ENCODE data around the gene PMP22.
"Not testable (repeated sequence)": the region's sequence is repeated elsewhere in the genome, so short reads cannot be mapped to it uniquely, and the experiment has no call there.

The PMP22 gene

GRCh38 chr17:15216481-15216880 lies 48.6 kb downstream of the PMP22 start:
- no peak for ATAC-seq
- Mint-ChIP-seq H3K36me3 (no peaks in the 10 kb centered on the region), H3K9me3 (no peaks in the 10 kb centered on the region), H3K4me3 (no peak overlapping the region), H3K4me1 (no peaks in the 10 kb centered on the region), H3K27ac (no peak overlapping the region)
- no peak for DNase-seq (ENCODE audit: low spot score in 2 of 2)

GRCh38 chr17:15213381-15214087 lies 51.6 kb downstream of the PMP22 start:
- Mint-ChIP-seq H3K27ac (no peak overlapping the region), H3K36me3 (no peaks in the 10 kb centered on the region), H3K4me1 (no peaks in the 10 kb centered on the region), H3K4me3 (no peak overlapping the region), H3K9me3 (no peaks in the 10 kb centered on the region)
- no peak for DNase-seq (ENCODE audit: low spot score in 2 of 2)
- ATAC-seq: no peak

GRCh38 chr17:15210247-15210646 lies 54.9 kb downstream of the PMP22 start:
- Mint-ChIP-seq H3K36me3 (no peaks in the 10 kb centered on the region), H3K4me3 (no peak overlapping the region), H3K4me1 (no peaks in the 10 kb centered on the region), H3K27ac (no peak overlapping the region), H3K9me3 (no peaks in the 10 kb centered on the region)
- ATAC-seq: no peak
- DNase-seq (ENCODE audit: low spot score in 2 of 2): no peak

- not testable (repeated sequence) for DNase-seq (ENCODE audit: low spot score in 2 of 2); H3K36me3 Mint-ChIP-seq; H3K4me3 Mint-ChIP-seq; H3K27ac Mint-ChIP-seq; H3K4me1 Mint-ChIP-seq; ATAC-seq; H3K9me3 Mint-ChIP-seq
These were observed 62.1 kb downstream of the PMP22 start for GRCh38 chr17:15203062-15203461.

DNA sequence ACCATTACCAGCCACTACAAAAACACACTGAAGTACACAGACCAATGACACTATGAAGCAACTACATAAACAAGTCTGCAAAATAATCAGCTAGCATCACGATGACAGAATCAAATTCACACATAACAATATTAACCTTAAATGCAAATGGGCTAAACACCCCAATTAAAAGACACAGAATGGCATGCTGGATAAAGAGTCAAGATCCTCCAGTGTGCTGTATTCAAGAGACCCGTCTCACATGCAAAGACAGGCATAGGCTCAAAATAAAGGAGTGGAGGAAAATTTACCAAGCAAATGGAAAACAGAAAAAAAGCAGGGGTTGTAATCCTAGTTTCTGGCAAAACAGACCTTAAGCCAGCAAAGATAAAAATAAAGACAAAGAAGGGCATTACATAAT lies 64.6 kb downstream of the PMP22 start:
- not testable (repeated sequence) for H3K36me3 Mint-ChIP-seq; H3K27ac Mint-ChIP-seq; H3K9me3 Mint-ChIP-seq; H3K4me3 Mint-ChIP-seq; DNase-seq (ENCODE audit: low spot score in 2 of 2); H3K4me1 Mint-ChIP-seq; ATAC-seq

DNA sequence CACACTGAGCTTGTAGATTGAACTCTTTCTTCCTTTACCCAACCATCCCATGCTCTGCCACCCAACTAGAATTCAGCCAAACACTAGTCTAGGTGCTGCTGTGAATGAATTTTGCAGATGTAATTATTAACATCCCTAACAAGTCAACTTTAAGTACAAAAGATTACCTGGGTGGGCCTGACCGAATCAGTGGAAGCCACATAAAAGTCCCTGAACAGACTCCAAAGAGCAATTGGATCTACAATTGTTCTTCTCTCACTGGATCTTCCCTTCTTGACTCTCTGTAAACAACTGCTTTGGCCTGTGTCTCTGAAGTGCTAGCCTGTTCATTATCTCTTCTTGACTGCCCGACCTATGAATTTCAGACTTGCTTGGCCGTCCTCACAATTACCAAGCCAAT lies 67.9 kb downstream of the PMP22 start:
- Mint-ChIP-seq H3K4me3 (no peak overlapping the region), H3K9me3 (peaks cover 4% of the 10 kb centered on the region), H3K4me1 (no peaks in the 10 kb centered on the region), H3K27ac (no peak overlapping the region), H3K36me3 (no peaks in the 10 kb centered on the region)
- ATAC-seq (no peak), DNase-seq (ENCODE audit: low spot score in 2 of 2) (no peak)

- Mint-ChIP-seq H3K4me1 (no peaks in the 10 kb centered on the region), H3K9me3 (peaks cover 3% of the 10 kb centered on the region), H3K36me3 (no peaks in the 10 kb centered on the region), H3K4me3 (no peak overlapping the region), H3K27ac (no peak overlapping the region)
- ATAC-seq (no peak), DNase-seq (ENCODE audit: low spot score in 2 of 2) (no peak)
These were observed 70.3 kb downstream of the PMP22 start for GRCh38 chr17:15194859-15195277.

GRCh38 chr17:15185625-15185991 lies 79.5 kb downstream of the PMP22 start:
- Mint-ChIP-seq H3K4me3 (no peak overlapping the region), H3K36me3 (no peaks in the 10 kb centered on the region), H3K27ac (no peak overlapping the region), H3K4me1 (no peaks in the 10 kb centered on the region), H3K9me3 (no peaks in the 10 kb centered on the region)
- DNase-seq (ENCODE audit: low spot score in 2 of 2) (no peak), ATAC-seq (no peak)

DNA sequence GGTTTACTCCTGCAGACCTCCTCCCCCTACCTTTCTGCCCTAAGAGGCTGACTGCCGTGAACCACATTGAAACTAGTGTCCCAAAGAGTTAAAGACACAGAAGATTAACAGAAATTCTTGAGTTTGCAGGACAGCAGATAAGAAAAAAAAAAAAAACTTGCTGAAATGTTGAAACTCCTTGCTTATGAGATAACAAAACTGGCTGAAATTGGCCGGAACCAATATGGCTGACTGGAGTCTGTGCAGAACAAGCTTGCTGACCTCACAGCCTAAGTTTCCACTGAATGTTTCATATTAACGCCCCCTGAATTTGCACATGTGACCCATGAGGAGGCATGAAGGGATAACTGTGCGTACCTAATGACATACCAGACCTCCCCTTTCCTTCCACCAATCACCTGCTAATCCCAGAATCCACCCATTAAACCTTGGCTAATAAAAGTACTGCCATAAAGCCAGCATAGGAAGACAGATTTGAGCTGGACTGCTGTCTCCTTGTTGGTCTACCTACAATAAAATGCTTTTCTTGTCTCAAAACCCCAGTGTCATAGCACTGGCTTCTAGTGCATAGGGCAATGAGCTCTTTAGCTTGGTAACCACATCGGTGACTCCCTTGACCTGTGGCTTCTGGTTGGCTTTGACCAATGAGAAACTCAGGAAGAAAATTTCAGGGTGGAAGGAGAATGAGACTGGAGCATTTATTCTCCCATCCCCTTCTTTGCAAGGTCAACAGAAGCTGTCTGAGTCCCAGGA lies 80.1 kb downstream of the PMP22 start:
- ATAC-seq (no peak), DNase-seq (ENCODE audit: low spot score in 2 of 2) (no peak)
- no peaks in the 10 kb centered on the region for H3K4me1 Mint-ChIP-seq
- no peaks in the 10 kb centered on the region for H3K9me3 Mint-ChIP-seq
- H3K4me3 Mint-ChIP-seq: no peak overlapping the region
- no peak overlapping the region for H3K27ac Mint-ChIP-seq
- H3K36me3 Mint-ChIP-seq: no peaks in the 10 kb centered on the region

- no peaks in the 10 kb centered on the region for H3K4me1 Mint-ChIP-seq
- DNase-seq (ENCODE audit: low spot score in 2 of 2): no peak
- H3K36me3 Mint-ChIP-seq: no peaks in the 10 kb centered on the region
- no peak overlapping the region for H3K4me3 Mint-ChIP-seq
- no peaks in the 10 kb centered on the region for H3K9me3 Mint-ChIP-seq
- ATAC-seq: no peak
- no peak overlapping the region for H3K27ac Mint-ChIP-seq
These were observed 83.3 kb downstream of the PMP22 start for GRCh38 chr17:15181816-15182215.

- Mint-ChIP-seq H3K36me3 (no peaks in the 10 kb centered on the region), H3K4me3 (no peak overlapping the region), H3K9me3 (no peaks in the 10 kb centered on the region), H3K4me1 (no peaks in the 10 kb centered on the region), H3K27ac (no peak overlapping the region)
- no peak for DNase-seq (ENCODE audit: low spot score in 2 of 2)
- ATAC-seq: no peak
These were observed 83.8 kb downstream of the PMP22 start for GRCh38 chr17:15181333-15181732.

- DNase-seq (ENCODE audit: low spot score in 2 of 2) (no peak), ATAC-seq (no peak)
- Mint-ChIP-seq H3K36me3 (no peaks in the 10 kb centered on the region), H3K4me1 (no peaks in the 10 kb centered on the region), H3K4me3 (no peak overlapping the region), H3K9me3 (no peaks in the 10 kb centered on the region), H3K27ac (no peak overlapping the region)
These were observed 85.0 kb downstream of the PMP22 start for GRCh38 chr17:15180121-15180561.
